Raji (cell line): Measurements from ENCODE around the gene MAP2K3.

Experiments used
- POLR2A ChIP-seq: IDR thresholded peaks from 2 replicates; pipeline ENCODE4 v1.6.1; 2011; ENCODE audit warnings: low read depth, low read length, control low read depth; ENCODE audit not compliant: insufficient read depth

The MAP2K3 gene

DNA sequence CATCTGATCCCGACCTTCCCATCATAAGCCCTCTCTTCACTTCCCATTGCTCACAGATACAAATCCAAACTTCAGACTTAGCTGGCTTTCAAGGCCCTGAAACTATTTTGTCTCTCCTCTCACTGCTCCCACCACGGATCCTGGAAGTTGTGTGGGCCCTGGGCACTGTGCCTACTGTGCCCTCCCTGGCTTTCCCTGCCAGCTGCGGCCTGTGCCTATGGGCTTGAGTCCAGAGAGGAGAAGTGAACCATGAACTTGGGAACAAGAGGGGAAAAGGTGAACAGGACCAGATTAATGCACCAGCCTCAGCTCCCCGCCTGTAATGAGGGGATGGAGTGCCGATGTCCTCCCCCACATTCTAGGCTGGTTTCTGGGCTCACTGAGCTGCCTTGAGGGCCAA is 72.8 kb downstream of the MAP2K3 start:
- no peak for TF ChIP-seq POLR2A

DNA sequence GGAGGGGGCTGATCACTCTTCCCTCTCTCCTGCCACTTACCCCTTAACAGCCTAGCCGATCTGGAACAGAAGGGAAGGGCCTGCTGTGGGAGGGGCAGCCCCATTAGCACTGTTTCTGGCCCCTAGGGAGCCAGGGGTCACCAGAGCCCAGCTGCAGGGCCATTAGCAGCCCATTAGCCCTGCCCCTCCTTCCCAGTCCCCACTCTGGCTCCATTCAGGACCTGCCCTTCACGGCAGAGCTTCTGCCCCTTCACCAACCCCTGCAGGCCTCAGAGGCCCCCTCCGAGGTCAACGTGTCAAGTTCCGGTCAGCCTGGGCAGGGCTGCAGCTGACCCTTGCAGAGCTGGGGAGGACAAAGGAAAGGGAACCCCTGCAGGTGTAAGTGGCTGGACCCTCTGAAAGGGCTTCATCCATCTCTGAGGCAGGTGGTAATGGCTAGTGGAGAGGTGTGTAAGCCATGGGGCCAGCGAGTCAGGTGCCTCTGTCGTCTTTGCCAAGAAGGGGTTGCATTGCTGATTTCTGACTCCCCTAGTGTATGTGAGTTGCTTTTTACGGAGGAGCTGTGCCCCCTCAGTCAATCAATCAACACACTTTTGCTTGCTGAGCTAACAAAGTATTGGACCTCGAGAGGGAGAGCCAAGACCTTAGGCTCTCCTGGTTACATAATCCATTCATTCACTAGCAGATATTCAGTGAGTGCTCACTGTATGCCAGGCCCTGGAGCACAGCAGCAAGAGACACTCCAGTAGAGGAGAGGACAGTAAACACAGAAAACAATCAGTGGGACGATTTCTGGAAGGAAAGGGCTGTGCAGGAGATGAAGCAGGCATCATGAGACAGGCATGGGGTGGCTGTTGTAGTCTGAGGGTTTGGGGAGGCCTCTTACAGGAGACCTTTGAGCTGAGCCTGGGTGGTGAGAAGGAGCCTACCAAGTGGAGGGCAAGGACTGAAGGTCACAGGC is 73.5 kb downstream of the MAP2K3 start:
- no peak for TF ChIP-seq POLR2A

DNA sequence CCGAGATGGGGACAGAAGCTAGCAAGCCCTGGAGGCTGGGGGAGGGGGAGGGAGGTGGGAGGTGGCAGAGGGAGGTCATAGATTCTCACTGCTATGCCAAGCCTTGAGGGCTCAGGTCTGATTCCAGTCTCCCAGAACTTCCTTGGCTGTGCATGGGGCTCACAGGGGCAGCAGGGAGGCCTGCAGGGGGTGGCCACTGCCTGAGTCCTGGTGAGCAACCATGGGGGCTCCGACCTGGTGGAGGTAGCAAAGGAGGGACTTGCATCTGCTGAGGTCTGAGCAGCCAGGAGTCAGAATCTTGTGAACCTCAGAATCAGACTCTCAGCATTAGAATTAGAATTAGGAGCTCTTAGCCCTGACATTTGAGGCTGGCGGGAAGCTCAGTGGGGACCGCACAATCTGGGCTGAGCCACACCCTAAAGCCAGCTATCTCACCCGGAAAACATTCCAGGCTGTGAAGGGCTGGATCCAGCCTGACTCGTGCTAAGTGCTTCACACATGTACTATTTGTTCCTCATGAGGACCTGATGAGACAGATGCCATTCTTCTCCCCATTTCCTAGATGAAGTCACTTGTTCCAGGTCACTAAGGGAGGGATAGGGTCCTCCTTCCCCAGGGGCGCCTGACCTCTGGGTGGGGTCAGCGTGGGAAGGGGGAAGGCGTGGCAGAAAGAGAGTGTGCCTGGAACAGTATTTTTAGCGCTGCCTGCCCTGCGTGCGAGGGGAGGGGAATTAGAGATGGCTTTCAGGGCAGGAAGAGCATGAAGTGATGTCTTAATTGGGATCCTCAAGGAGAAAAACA is 74.4 kb downstream of the MAP2K3 start:
- no peak for TF ChIP-seq POLR2A

DNA sequence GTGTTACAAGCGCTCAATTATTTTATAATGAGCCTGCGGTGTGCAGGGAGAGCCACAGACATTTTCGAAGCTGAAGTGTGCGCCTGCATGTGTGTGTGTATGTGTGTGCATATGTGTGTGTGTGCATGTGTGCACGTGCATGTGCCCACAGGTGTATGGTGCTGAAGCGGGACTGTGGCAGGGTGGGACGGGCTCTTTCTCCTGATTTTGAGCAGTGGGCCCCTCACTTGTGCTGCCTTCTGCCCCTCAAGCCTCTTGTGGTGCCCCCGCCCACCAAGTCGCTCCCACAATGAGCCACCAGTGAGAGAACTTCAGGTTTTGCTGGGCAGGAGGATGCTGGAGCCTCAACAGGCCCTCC is 75.0 kb downstream of the MAP2K3 start:
- no peak for TF ChIP-seq POLR2A

DNA sequence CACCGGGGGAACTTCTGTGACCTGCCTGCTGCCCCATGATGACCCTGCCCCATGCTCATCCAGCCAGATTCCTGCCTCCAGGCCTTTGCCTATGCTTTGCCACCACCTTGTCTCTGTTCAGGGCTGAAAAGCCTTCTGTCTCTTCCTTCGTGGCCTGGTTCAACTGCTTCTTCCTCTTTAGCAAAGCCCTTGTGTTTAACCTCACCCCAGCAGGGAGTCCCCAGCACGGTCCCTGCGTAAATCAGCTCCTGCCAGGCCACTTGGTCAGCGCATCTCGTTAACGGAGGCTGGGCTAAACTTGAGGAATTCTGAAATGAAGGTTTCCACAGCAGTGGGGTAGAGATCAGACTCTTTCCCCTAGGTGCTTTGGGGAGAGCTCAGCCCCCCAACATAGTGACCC is 75.5 kb downstream of the MAP2K3 start:
- no peak for TF ChIP-seq POLR2A

DNA sequence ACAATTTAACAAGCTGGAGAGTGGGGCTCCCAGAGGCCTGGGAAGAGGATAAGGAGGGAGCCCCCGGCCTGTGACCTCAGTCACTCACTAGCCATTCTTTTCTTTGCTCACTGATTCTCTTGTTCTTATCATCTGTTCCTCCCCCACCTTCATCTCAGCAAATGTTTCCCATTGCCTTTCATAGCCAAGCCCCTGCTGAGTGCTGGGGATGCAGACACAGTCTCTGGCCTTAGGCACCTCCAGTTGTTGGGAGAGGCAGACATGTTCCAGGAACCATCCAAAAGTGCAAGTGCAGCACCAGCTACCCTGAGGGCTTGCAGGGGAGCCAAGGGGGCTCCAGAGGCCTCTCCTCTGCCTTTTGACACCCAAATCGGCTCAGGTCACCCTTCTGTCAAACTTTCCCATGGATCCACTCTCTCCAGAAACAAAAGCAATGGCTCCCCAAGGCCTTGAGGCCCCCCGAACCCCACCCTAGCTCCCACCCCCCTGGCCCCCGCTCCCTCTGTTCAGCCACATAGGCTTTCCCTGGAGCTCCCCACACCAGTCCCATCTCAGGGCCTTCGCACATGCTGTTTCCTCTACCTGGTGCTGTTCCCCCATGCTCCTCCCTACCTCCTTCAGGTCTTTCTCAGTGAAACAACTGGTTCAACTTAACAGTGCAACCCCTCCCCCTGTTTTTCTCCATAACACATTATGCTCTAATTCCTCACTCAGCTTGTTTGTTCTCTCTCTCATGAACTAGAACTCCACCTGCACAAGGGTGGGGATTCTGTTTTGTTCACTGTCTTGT is 76.7 kb downstream of the MAP2K3 start:
- TF ChIP-seq POLR2A, result no peak

DNA sequence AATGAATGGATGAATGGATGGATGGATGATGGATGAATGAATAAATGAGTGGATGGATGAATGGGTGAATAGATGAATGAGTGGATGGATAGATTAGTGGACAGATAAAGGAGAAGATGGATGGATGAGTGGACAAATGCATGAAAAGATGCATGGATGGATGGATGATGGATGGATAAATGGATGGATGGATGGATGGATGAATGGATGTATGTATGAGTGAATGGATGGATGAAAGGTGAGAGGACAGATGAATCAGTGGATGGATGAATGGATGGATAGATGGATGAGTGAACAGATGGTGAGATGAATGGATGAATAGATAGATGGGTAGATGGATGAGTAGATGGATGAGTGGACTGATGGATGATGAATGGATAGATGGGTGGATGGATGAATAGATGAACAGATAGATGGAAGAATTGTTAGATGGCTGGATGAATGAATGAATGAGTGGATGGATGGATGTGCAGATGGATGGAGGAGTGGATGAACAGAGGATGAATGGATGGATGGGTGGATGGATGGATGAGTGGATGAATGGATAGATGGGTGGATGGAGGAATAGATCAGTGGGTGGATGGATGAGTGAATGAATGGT is 77.9 kb downstream of the MAP2K3 start:
- no peak for TF ChIP-seq POLR2A

DNA sequence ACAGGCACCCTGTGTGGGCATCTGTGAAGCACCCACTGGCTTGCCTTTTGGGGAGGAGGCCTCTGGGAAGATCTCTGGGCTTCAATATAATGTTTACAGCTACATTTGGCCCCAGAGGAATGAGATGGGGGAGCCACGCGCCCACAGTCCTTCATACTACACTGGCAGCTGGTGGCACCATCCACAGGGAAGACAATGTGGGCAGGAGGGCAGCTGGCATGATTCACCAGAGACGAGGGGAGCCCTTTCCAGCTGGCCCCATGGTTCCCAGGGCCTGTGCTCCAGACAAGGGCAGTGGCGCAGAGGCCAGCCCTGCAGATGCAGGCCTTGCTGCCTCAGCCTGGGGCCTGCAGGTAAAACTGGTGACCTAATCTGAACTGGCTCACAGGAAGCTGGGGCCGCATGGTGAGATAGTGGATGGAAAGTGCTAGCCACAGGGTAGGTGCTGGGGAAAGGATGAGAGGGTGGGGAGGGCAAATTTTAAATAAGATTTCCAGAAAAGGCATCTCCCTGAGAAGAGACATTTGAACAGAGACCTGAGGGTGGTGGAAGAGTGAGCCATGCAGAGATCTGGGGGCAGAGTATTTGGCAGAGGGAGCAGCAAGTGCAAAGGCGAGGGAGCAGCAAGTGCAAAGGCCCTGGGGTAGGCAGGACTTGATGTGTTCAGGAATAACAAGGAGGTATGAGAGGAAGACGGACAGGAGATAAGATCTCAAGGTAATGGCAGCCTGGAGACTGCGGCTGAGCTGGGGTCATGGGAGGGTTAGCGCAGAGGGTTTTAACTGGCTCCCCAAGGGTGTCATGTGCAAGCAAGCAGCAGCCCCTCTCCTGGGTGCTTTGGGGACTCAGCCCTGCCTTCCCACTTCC is 79.5 kb downstream of the MAP2K3 start:
- no peak for TF ChIP-seq POLR2A
